Lower lobe of right lung (tissue), 2 donors: Measurements from ENCODE around the gene ESPL1. TPM values are rescaled to one million over a fixed set of nuclear protein-coding genes. Genes with fewer than 3 reads are reported as not detected.

ENCODE experiments used
- ATAC-seq, 2 donors: fragments of 200-7000 bp; cut with Tn5 transposase; one replicate each; pipeline ENCODE4 v1.9.1; 2020 to 2022; ENCODE audit warnings: mild to moderate bottlenecking in 2 of 2, moderate library complexity in 2 of 2
- DNase-seq: peaks from one replicate; pipeline ENCODE4 v3.0.0-alpha.2; 2020
- H3K27ac ChIP-seq: fragments of 200-600 bp; one replicate; pipeline ENCODE4 v1.8.0; 2022
- H3K27me3 ChIP-seq: fragments of 200-600 bp; one replicate; pipeline ENCODE4 v1.8.0; 2022; ENCODE audit warnings: low read depth
- H3K36me3 ChIP-seq: fragments of 200-600 bp; one replicate; pipeline ENCODE4 v1.8.0; 2022; ENCODE audit warnings: mild to moderate bottlenecking
- H3K4me1 ChIP-seq: fragments of 200-600 bp; one replicate; pipeline ENCODE4 v1.8.0; 2022
- H3K4me3 ChIP-seq: fragments of 200-600 bp; one replicate; pipeline ENCODE4 v1.8.0; 2022; ENCODE audit warnings: mild to moderate bottlenecking
- H3K9me3 ChIP-seq: fragments of 200-600 bp; one replicate; pipeline ENCODE4 v1.8.0; 2022
- intact Hi-C: fragments of 100-400 bp; cut with DNase I; formaldehyde crosslinking; loops from one replicate; pipeline ENCODE4 v1.11.0; 2022
- total RNA-seq: library from RNA; stranded (reverse); fragmentation: NEBNext Ultra II Directional; extraction: Animal tissue kit (Norgen Biotek cat#: 25700); gene quantifications from one replicate; pipeline ENCODE4 v1.2.1, GENCODE V29; 2021
- TF ChIP-seq, protein P1 (sequence below): fragments of 200-600 bp; IDR thresholded peaks from one replicate; pipeline ENCODE4 v1.8.0; 2022; ENCODE audit warnings: antibody characterized with exemption, mild to moderate bottlenecking
- donor health status: DM: no; HTN: yes; CAD: no; lungs with severe emphysema.

ESPL1 gene
- total RNA-seq, 1 donor from 2014 or later = 2.2 TPM

DNA sequence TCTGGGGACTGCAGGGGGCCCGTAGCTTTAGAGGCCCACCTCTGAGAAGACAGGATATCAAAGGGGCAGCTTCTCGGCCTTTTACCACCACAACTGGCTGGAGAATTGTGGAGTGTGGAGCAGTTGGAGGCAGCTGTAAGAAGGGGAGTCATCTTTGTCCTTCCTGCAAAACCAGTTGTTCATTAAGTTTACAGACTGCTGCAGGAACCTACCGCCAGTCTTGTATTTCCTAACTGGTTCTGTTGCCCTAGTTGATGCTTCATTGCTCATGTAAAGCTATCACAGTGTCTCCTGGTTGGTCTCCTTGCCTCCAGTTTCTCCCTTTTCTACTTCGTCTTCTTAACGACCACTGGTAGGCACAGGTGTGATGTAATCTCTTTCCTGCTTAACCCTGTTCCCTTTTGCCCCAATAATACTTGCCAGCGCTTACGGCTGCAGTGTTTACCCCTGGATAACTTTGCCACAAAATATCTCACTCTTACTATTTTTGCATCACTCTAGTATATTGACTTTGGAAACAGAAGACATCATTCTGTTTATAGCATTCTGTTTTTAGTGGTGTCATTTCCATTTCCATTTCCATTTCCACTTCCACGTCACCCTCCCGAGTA lies 11.9 kb downstream of the ESPL1 start:
- no peaks in the 10 kb centered on the region for H3K9me3 ChIP-seq
- H3K4me1 ChIP-seq = no peaks in the 10 kb centered on the region
- TF ChIP-seq, protein P1, sequence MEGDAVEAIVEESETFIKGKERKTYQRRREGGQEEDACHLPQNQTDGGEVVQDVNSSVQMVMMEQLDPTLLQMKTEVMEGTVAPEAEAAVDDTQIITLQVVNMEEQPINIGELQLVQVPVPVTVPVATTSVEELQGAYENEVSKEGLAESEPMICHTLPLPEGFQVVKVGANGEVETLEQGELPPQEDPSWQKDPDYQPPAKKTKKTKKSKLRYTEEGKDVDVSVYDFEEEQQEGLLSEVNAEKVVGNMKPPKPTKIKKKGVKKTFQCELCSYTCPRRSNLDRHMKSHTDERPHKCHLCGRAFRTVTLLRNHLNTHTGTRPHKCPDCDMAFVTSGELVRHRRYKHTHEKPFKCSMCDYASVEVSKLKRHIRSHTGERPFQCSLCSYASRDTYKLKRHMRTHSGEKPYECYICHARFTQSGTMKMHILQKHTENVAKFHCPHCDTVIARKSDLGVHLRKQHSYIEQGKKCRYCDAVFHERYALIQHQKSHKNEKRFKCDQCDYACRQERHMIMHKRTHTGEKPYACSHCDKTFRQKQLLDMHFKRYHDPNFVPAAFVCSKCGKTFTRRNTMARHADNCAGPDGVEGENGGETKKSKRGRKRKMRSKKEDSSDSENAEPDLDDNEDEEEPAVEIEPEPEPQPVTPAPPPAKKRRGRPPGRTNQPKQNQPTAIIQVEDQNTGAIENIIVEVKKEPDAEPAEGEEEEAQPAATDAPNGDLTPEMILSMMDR = no peak
- H3K4me3 ChIP-seq = no peak overlapping the region
- no peak overlapping the region for H3K27ac ChIP-seq
- DNase-seq (no peak), ATAC-seq (no peak)
- H3K27me3 ChIP-seq = no peaks in the 10 kb centered on the region
- intact Hi-C loops = no loop called here
- no peaks in the 10 kb centered on the region for H3K36me3 ChIP-seq

DNA sequence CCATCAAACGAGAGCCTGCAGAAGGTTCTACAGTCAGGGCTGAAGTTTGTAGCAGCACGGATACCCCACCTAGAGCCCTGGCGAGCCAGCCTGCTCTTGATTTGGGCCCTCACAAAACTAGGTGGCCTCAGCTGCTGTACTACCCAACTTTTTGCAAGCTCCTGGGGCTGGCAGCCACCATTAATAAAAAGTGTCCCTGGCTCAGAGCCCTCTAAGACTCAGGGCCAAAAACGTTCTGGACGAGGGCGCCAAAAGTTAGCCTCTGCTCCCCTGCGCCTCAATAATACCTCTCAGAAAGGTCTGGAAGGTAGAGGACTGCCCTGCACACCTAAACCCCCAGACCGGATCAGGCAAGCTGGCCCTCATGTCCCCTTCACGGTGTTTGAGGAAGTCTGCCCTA lies 18.3 kb downstream of the ESPL1 start:
- DNase-seq (no peak), ATAC-seq (no peak)
- Histone ChIP-seq H3K4me3 (no peak overlapping the region), H3K9me3 (no peaks in the 10 kb centered on the region), H3K27me3 (no peaks in the 10 kb centered on the region), H3K4me1 (no peaks in the 10 kb centered on the region), H3K27ac (no peak overlapping the region), H3K36me3 (no peaks in the 10 kb centered on the region)
- intact Hi-C loops = loop anchor here (5.0 kb wide), 1 partner anchor 74 kb away; no protein-coding TSS in a partner anchor
- TF ChIP-seq, protein P1 = no peak

DNA sequence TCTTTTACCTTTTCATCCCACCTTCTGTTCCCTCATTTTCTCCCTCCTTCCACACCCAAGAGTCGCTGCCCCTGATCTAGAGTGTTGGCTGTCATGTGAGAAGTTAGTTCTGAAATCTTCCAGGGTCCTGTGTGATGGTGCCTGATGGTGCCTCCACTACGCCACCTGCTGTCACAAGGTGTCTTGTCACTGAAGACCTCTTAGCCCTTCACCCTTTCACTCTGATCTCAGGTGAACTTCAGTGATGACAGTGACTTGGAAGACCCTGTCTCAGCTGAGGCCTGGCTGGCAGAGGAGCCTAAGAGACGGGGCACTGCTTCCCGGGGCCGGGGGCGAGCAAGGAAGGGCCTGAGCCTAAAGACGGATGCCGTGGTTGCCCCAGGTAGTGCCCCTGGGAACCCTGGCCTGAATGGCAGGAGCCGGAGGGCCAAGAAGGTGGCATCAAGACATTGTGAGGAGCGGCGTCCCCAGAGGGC lies 19.7 kb downstream of the ESPL1 start:
- H3K4me1 ChIP-seq = no peaks in the 10 kb centered on the region
- H3K36me3 ChIP-seq = no peaks in the 10 kb centered on the region
- peak; percentile 72 for DNase-seq
- TF ChIP-seq, protein P1 = peak; percentile 65
- H3K9me3 ChIP-seq = no peaks in the 10 kb centered on the region
- H3K27ac ChIP-seq = no peak overlapping the region
- no peaks in the 10 kb centered on the region for H3K27me3 ChIP-seq
- H3K4me3 ChIP-seq = no peak overlapping the region
- ATAC-seq = peak; percentile 82 to 87
- intact Hi-C loops = loop anchor here (5.0 kb wide), 1 partner anchor 75 kb away; no protein-coding TSS in a partner anchor

GRCh38 chr12:53288322-53288721 lies 20.2 kb downstream of the ESPL1 start:
- Histone ChIP-seq H3K27me3 (no peaks in the 10 kb centered on the region), H3K36me3 (no peaks in the 10 kb centered on the region), H3K4me1 (no peaks in the 10 kb centered on the region), H3K27ac (no peak overlapping the region), H3K9me3 (no peaks in the 10 kb centered on the region), H3K4me3 (no peak overlapping the region)
- TF ChIP-seq, protein P1 = no peak
- DNase-seq (no peak), ATAC-seq (no peak)
- intact Hi-C loops = loop anchor here (5.0 kb wide), 1 partner anchor 76 kb away; no protein-coding TSS in a partner anchor

DNA sequence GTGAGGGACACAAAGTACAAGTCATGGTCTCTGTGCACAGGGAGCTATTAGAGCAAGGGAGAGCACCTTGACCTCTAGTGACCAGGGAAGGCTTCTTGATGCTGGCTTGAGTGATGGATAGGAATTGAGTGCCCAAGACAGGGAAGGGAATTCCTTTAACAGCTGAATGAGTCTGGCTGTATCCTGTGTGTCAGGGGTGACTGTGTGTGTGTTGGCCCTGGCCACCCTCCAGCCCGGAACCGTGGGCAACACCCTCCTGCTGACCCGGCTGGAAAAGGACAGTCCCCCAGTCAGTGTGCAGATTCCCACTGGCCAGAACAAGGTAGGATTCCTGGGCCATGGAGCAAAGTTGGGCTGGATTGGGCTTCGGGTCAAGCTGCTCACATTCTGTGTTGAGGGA lies 21.8 kb downstream of the ESPL1 start:
- Histone ChIP-seq H3K9me3 (no peaks in the 10 kb centered on the region), H3K27ac (no peak overlapping the region), H3K36me3 (no peaks in the 10 kb centered on the region), H3K4me1 (peaks cover 5% of the 10 kb centered on the region), H3K27me3 (no peaks in the 10 kb centered on the region), H3K4me3 (no peak overlapping the region)
- intact Hi-C loops = loop anchor here (5.0 kb wide), 1 partner anchor 78 kb away; no protein-coding TSS in a partner anchor
- no peak for ATAC-seq
- DNase-seq = no peak
- TF ChIP-seq, protein P1 = no peak
